GM21529 (cell line): ENCODE data around the gene GRIP2.

ENCODE experiments used
- ATAC-seq: cut with Tn5 transposase; IDR thresholded peaks from one replicate; pipeline ENCODE4 v1.9.1; 2021; ENCODE audit not compliant: unreplicated experiment

GRIP2 gene

GRCh38 chr3:14541646-14542045 is 1.5 kb upstream of the GRIP2 start:
- ATAC-seq: no peak

DNA sequence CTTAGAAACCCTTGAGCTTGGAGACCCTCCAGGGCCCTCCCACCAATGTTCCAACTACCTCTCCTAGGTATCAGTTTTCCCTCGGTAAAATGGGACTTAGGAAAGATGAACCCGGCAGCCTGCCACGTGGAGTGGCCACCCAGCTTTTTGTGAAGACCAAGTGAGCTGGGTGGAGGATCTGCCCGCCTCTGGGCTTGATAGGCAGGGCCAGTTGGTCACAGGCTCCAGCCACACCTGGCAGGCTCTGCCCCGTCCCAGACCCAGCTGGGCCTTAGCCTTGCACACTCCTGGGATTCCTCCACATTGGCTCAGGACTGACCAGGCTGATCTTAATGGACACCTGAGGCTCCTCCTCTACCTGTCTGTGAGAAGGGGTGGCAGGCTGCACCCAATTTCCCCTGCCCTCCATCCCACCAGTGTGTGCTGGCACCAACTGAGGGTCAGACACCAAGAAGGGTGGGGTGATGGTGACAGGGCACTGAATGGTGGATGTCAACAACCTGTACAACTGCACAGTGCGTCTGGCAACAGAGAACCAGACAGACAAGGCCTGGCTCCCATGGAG is 761 bp upstream of the GRIP2 start:
- no peak for ATAC-seq

DNA sequence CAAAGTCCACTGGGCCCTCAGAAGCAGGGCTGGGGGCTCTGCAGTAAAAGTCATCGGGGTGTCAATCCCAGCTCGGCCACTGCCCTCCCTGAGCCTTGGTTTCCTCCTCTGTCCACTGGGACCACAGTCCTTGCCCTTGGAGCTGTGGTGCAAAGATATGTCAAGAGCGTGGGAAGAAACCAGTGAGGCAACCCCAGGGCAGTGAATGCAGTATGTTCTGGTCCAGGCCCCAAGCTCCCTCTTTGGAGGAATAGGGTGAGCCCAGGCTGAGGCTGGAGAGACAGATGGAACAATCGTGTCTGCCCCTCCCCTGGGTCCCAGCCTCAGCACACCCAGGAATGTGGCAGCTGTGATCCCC is 779 bp downstream of the GRIP2 start:
- no peak for ATAC-seq

DNA sequence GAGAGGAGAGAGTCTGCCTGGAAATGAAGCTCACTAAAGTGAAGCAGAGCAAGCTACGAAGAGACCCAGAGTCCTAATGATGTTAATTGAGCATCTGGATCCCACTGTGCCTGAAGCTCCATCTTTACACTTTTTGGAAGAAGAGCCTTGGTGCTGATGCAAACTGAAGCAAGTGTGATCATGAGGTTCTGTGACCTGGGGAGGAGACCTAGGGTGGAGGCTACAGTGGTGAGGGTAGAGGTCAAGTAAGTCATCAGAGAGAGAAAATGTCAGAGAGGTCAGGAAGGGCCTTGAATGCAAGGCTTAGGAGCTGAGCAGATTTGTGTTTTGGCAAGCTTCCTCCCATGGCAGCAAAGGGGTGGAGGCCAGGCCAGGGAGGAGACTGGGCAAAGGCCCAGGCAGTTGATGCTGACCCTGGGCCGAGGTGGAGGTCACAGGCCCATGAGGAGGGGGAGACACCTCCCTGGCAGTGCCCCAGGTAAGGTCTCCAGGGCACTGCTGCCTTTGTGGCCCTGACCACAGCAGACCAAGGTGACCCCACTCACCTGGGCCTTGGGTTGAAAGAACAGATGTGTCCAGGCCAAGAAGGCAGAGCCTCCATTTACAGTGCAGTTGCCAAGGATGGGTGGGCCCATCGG is 1.6 kb downstream of the GRIP2 start:
- no peak for ATAC-seq

DNA sequence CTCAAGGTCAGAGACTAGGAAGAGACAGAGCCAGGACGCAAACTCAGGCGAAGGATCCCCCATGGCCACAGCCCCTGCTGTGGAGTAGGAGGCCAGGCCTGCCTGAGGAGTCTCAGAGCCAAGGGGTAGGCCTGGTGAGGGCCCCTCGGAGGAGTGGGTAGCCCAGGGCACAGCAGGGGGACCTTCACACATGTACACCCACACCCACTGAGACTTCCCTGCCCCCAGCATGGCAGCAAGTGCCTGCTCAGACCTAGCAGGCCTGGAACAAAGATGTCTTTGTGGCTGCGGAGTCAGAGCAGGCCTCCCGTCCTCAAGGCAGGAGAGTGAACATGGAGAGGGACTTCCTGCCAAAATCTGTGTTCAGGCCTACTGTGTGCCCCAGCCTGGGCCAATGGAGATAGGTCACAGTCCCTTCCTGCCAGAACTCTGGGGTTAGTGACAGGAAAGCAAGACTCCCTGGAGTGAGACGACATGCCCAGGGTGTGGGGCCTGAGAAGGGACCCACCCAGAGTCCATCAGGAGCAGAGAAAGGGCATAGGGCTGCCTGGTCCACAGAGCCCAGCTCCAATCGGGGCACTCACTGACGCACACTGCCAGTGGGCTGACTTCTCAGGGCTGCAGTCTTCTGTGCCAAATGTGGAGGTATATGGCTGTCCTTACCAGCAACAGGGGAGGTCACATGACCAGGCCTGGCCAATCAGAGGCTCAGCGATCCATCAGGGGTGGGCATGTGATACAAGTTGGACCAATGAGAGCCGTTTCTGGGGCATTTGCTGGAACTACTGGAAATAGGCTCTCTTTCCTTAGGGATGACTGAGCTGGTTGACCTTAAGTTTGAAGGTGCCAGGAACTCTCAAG is 2.3 kb downstream of the GRIP2 start:
- no peak for ATAC-seq

DNA sequence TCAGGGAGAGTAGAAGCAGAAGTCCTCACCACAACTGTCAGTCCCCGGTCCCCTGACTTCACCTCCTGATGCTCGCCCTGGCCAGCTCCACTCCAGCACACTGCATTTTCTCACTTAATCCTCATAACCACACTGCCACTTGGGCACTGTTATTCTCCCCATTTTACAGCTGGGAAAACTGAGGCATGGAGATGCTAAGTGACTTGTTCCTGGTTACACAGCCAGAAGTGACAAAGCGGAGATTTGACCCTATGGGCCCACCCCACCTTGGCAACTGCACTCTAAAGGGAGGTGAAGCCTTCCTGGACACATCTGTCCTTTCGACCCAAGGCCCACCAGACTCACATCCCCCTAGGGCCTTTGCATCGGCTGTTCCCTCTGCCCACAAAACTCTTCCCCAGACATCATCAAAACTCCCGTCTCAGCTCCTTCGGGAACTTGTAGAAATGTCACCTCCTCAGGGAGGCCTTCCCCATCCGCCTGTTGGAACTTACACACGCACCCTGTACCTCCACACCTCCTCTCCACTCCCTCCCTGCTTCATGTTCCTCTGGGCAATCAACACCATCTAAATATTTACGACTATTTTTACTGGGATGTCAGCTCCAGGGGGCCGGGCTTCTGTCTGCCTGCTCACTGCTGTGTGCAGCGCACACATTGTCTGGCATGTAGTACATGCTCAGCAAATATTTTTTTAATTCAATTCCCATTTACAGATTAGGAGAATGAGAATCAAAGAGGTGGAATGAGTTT is 3.1 kb downstream of the GRIP2 start:
- no peak for ATAC-seq

GRCh38 chr3:14536055-14536815 is 3.9 kb downstream of the GRIP2 start:
- ATAC-seq: no peak

DNA sequence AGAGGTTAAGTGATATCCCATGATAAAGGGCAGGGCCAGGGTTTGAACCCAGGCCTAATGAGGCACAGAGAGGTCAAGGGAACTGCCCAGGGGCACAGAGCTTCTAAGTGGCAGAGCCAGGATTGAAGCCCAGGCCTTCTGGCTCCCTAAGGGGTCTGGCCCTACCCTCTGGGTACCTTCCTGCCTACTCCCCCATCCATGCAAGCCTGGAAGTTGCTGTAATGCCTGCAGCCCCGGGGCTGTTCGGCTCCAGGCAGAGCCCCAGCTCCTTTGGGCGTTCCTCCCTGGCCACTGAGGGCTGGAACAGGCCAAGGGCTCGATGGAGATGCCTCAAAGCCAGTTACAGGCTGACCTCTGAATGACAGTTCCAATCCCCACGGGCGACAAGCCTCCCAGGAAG is 4.5 kb downstream of the GRIP2 start:
- ATAC-seq: no peak

DNA sequence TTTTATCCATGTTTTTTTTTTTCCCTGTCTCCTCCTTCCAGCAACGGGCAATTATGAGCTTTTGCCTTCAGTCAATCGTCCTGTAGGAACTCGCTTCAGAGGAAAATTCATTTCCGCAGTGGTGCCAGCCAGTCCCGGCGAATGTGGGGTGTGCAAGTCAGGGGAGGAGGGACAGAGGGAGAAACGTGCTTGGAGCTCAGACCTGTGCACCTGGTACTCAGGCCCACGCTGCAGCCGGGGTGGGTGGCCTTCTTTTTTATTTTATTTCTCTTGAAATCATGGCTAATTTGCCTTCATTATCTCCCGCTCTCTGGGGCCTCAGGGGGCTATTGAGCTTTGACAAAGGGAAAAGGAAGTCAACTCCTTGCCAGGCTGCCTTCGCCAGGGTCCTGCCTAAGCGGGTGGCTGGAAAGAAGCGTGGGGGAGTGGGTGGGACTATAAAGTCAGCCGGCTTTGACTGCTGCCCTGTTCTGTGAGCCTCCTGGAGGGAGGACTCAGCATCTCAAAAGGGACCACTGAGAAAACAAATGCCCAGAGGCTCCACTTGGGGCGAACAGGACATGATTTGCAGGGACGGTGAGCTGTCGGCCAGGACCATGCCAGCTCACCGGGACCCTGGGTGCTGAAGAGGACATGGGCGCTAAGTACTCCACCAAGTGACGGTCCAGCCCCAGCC is 5.5 kb downstream of the GRIP2 start:
- ATAC-seq: no peak

GRCh38 chr3:14533457-14533958 is 6.6 kb downstream of the GRIP2 start:
- no peak for ATAC-seq

DNA sequence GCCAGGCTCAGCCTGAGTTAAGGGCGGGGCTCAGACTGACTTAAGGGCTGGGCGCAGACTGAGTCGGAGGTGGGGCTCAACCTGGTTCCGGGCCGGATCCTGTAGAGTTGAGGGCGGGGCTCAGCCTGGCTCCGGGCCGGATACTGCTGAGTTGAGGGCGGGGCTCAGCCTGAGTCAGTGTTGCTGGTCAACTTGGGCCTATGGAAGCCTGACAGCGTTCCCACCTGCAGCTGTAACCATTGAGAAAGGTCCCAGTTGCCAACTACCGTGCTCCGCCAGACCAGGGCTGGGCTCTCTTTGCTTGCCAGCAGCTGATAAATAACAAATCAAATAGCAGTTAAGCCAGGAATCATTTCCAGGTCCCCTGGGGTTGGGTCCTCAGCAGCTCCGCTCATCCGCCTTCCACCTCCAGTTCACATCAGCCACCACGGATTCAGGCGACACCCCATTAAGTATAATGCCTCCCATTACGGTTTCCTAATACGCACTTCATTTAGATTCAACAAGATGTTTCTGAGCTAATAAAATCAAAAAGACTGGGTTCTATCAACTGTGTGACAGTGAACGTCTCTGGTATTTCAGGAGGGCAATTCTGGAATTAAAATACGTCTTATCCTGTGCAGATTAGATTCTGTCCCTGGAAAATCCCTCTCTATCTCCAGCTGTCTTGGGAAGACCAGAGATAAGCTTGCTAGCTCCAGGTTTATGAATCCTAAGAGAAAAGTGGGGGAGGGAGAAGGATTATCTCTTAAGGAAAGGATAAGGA is 7.3 kb downstream of the GRIP2 start:
- ATAC-seq: no peak

DNA sequence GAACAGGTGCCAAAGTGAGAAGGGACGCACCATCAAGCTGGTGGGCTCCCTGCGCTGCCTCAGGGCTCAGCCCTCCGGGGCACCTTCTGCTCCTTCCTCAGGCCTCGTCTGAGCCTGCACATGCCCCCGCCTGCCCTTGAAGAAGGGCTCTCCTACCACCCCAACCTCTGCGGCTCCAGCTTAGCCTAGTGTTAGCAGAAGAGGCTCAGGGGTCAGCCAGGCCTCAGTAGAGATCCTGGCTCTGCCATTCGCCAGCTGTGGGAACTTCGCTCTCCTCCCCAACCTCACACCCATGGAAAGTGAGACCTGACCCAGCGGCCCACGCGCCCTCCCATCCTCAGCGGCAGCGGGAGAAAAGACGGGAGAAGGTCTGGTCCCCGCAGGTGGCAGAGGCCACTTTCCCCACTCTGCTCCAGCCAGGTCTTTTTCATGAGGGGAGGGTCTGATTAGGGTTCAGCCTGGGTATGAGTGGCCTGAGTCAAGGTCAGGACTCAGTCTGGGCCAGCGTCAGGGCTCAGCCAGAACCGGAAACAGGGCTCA is 8.2 kb downstream of the GRIP2 start:
- no peak for ATAC-seq

DNA sequence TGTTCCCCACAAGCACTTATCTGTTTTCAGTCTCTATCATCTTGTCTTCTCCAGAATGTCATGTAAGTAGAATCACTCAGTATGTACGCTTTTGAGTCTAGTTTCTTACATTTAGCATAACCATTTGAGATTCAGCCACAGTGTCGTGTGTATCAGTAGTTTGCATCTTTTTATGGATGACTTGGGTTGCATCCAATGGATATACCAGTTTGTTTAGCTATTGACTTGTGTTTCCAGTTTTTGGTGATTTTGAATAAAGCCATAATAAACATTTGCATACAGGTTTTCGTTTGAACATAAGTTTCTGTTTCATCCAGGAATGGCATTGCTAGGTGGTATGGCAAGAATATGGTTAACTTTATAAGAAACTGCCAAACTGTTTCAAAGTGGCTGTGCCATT is 12.1 kb downstream of the GRIP2 start:
- ATAC-seq: no peak

DNA sequence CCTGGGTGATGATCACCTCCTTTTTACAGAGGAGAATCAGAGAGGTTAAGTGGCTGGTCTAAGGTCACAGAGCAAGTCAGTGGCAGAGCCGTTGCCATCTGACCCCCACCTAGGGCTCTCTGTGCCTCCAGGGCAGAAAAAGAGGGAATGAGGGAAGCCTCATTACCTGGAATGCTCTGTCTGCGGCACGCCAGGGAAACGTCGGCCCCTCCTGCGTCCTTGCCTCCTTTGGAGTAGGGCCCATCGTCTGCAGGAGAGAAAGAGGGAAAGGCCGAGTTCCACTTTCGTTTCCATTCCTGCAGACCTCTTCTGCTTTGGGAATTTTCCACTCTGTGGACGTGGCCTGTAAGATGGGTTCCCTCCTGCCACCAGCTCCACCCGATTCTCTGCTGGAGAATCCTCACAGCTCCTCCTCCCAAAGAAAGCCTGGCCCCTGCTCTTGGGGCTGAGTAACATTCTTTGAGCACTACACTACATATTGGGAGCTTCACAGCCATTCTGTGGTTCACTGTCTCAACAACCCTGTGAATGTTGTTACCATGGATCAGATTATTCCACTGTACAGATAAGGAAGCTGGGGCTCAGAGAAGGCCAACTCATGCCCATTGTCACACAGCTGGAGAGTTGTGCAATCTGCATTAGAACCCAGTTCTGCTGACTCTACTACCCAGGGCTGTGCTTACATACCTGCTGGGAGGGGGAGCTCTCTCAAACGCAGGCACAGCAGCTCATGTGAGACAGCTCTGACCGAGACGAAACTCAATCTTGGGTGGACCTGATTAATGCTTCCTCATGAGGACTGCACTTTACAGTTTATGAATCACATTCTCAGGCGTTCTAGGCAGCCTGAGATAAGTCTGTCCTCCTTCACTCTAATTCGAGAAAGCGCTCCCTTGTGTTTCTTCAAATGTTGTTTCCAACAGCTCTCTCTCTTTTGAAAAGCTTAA is 14.2 kb downstream of the GRIP2 start:
- ATAC-seq: no peak

DNA sequence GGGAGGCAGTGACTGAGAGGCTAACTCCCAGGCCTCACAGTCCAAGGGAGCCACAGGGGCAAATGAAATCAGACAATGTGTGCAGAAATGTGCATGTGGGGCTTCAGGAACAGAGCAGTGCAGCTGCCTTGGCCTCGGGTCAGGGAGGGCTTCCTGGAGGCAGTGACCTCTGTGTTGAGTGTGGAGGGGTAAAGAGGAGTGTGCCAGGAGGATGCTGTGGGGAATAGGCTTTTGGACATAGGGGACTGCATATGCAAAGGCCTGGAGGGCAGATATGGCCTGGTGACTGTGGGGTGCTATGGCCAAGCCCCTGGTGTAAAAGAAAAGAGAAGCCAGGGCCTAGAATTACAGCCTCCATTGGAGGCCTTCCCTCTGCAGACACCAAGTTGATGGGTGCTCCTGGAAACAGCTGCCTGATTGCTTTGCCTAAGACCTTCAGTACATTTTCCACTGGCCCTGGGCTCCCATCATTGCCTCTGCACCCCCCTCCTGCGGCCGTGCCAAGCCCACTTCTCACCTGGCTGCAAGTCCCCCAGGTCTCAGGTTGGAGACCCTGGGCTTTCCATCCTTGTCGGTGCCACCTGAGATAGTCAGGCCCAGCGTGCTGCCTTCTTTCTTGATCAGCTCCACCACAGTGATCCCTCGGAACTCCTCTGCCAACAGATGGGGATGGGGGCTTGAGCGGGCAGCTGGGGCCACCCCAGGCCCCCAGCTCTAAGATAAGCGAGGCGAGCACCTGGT is 15.1 kb downstream of the GRIP2 start:
- ATAC-seq: no peak

DNA sequence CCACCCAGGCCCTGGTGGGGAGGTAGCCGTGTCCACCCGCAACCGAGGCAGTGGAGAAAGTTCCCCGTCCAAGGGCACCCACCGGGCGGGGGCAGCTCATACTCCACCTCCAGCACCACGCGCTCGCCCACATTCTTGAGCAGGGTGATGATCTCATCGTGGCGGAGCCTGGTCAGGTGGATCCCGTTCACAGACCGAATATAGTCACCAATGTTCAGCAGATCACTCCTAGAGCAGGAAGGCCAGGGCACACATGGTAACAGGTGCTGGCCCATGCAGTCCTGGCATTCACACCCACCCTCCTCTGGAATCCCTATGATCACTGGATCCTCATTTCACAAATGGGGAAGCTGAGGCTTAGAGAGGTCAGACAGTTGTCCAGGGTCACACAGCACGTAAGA is 15.8 kb downstream of the GRIP2 start:
- no peak for ATAC-seq

DNA sequence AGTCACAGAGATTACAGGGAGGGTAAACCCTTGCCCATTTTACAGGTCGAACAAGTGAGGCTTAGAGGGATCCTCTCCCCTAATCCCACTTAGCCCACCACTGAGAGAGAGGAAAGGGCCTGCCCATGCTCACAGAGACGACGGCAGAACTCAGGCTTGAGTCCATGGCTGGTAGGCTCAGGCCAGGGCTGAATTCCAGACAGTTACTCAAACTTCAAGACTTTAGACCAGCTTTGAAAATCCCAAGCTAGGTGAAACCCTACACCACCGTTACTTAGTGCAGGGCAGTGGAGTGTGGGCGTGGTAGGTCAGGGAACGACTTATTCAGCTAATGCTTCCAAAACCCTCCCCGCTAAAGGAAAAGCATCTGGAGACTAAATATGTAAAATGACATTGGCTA is 16.4 kb downstream of the GRIP2 start:
- ATAC-seq: no peak
